Measurements from ENCODE around the gene SNTG2.

DNA sequence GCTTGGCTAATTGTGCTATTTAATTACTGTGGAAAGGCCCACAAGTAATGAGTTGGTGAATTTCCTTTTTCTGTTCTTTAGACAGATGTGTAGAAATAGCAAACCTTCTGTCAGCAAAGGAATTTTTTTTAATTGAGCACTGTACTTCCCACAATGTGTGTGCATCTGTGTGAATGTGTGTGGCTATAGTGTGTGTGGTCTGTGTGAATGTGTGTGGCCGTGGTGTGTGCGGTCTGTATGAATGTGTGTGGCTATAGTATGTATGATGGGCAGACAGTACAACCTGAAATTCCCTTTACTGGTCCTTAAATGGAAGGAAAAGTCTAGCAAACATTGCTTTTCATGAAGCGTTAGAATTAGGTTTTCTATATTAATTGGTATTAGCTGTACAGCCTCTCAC, 259.1 kb downstream of the SNTG2 start:
- TF ChIP-seq, protein P1, sequence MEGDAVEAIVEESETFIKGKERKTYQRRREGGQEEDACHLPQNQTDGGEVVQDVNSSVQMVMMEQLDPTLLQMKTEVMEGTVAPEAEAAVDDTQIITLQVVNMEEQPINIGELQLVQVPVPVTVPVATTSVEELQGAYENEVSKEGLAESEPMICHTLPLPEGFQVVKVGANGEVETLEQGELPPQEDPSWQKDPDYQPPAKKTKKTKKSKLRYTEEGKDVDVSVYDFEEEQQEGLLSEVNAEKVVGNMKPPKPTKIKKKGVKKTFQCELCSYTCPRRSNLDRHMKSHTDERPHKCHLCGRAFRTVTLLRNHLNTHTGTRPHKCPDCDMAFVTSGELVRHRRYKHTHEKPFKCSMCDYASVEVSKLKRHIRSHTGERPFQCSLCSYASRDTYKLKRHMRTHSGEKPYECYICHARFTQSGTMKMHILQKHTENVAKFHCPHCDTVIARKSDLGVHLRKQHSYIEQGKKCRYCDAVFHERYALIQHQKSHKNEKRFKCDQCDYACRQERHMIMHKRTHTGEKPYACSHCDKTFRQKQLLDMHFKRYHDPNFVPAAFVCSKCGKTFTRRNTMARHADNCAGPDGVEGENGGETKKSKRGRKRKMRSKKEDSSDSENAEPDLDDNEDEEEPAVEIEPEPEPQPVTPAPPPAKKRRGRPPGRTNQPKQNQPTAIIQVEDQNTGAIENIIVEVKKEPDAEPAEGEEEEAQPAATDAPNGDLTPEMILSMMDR (IDR thresholded peaks at IDR 0.05; ENCODE audit: low read depth, low read length, poor library complexity, severe bottlenecking), result no peak
- TF ChIP-seq EZH2phosphoT487 (IDR thresholded peaks at IDR 0.05; ENCODE audit: borderline replicate concordance, low read length), result no peak

Data from DOHH2 (cell line).